ENCODE measurements around the gene EFCAB5. TPM values are rescaled to one million over a fixed set of nuclear protein-coding genes. Genes with fewer than 3 reads are reported as not detected.
A peak's percentile ranks its signal among the peaks of the same experiment; 100 is the strongest.
"Not testable (repeated sequence)": the region's sequence is repeated elsewhere in the genome, so short reads cannot be mapped to it uniquely, and the experiment has no call there.

EFCAB5 gene
- 4.3 TPM for total RNA-seq (ENCODE audit: insufficient read depth, low replicate concordance)

- no peak for DNase-seq (ENCODE audit: low spot score)
Measured at GRCh38 chr17:29941334-29941733, at the start of gene EFCAB5. Gene EFCAB5 (plus strand): TSS chr17:29941634. CDS start chr17:29941797, 163 bp downstream.

GRCh38 chr17:29892201-29892600 lies 49.2 kb upstream of the EFCAB5 start:
- DNase-seq (ENCODE audit: low spot score) = no peak

GRCh38 chr17:29897136-29897535 lies 44.3 kb upstream of the EFCAB5 start:
- not testable (repeated sequence) for DNase-seq (ENCODE audit: low spot score)

- DNase-seq (ENCODE audit: low spot score) = no peak
Measured at GRCh38 chr17:29903471-29903870, 38.0 kb upstream of the EFCAB5 start.

- DNase-seq (ENCODE audit: low spot score) = no peak
Measured at GRCh38 chr17:29905086-29905878, 36.2 kb upstream of the EFCAB5 start.

- DNase-seq (ENCODE audit: low spot score) = no peak
Measured at GRCh38 chr17:29905879-29906167, 35.6 kb upstream of the EFCAB5 start.

- no peak for DNase-seq (ENCODE audit: low spot score)
Measured at GRCh38 chr17:29906969-29907368, 34.5 kb upstream of the EFCAB5 start.

- no peak for DNase-seq (ENCODE audit: low spot score)
Measured at GRCh38 chr17:29909236-29910003, 32.0 kb upstream of the EFCAB5 start.

GRCh38 chr17:29911641-29912177 lies 29.7 kb upstream of the EFCAB5 start:
- DNase-seq (ENCODE audit: low spot score) = no peak

- no peak for DNase-seq (ENCODE audit: low spot score)
Measured at GRCh38 chr17:29914819-29915537, 26.5 kb upstream of the EFCAB5 start.

GRCh38 chr17:29918016-29918415 lies 23.4 kb upstream of the EFCAB5 start:
- no peak for DNase-seq (ENCODE audit: low spot score)

- DNase-seq (ENCODE audit: low spot score) = peak; percentile 43
Measured at GRCh38 chr17:29918922-29919856, 22.2 kb upstream of the EFCAB5 start.

GRCh38 chr17:29924786-29925185 lies 16.6 kb upstream of the EFCAB5 start:
- DNase-seq (ENCODE audit: low spot score) = no peak

GRCh38 chr17:29927546-29927945 lies 13.9 kb upstream of the EFCAB5 start:
- no peak for DNase-seq (ENCODE audit: low spot score)

- DNase-seq (ENCODE audit: low spot score) = no peak
Measured at GRCh38 chr17:29929006-29929532, 12.4 kb upstream of the EFCAB5 start.

- DNase-seq (ENCODE audit: low spot score) = peak; percentile 90
Measured at GRCh38 chr17:29929533-29930408, 11.7 kb upstream of the EFCAB5 start, which contains the start of gene SSH2. Gene SSH2 (minus strand): TSS chr17:29930228. CDS start chr17:29930000, 228 bp downstream.

- no peak for DNase-seq (ENCODE audit: low spot score)
Measured at GRCh38 chr17:29930409-29931010, 10.9 kb upstream of the EFCAB5 start.

GRCh38 chr17:29931231-29931932 lies 10.1 kb upstream of the EFCAB5 start:
- DNase-seq (ENCODE audit: low spot score) = peak; percentile 79
